K562 (cell line): ENCODE results near the gene COPB2. TPM values are rescaled to one million over a fixed set of nuclear protein-coding genes. Genes with fewer than 3 reads are reported as not detected.

Source experiments
- ATAC-seq: fragments of 200-7000 bp; cut with Tn5 transposase; 3 replicates; pipeline ENCODE4 v1.9.1; 2020; ENCODE audit warnings: moderate library complexity
- BruUV-seq: library from RNA; stranded (reverse); fragments of 400-500 nt; replicated peaks from 2 replicates; lab custom pipeline; 2021; lab: Mats Ljungman, UMichigan
- CTCF ChIA-PET: fragments of 300-600 bp; formaldehyde crosslinking; extraction: SDS; loops from one replicate; lab custom pipeline; 2021; ENCODE audit warnings: low intra/inter-chr PET ratio; lab: Yijun Ruan, JAX
- POLR2A ChIA-PET: fragments of 300-600, 350-650 bp; sonication (Branson Sonifier 250); formaldehyde crosslinking; extraction: SDS; loops from one replicate; lab custom pipeline; 2021; ENCODE audit warnings: antibody characterized with exemption, inconsistent platforms; lab: Yijun Ruan, JAX
- DNase-seq, 4 experiments: peaks; one replicate each; pipeline versions ENCODE4 v3.0.0 to v3.0.0-alpha.2; 2011 to 2018; ENCODE audit warnings: low spot score in 3 of 4, mixed read lengths in 3 of 4; ENCODE audit errors: extremely low read depth in 1 of 4
- FAIRE-seq: peaks from 2 replicates; lab custom pipeline; 2011; peaks lifted over from hg19 to GRCh38; lab: Jason Lieb, UNC
- H2AFZ ChIP-seq: 2 replicates; pipeline ENCODE4 v1.6.0; 2011; ENCODE audit warnings: low read depth, low read length, control low read depth, inconsistent platforms
- H3K27ac ChIP-seq: fragments of 200-600 bp; 3 replicates; pipeline ENCODE4 v1.8.0; 2011; ENCODE audit warnings: low read depth, mild to moderate bottlenecking, control low read depth, inconsistent platforms, low read length, moderate library complexity, mixed read lengths; ENCODE audit errors: extremely low read depth
- H3K27me3 ChIP-seq, 2 experiments: fragments of 300-600 bp in 1 of 2; 2 replicates in 1 of 2; 3 replicates in 1 of 2; pipeline versions ENCODE4 v1.6.0 to v1.8.0; 2011; ENCODE audit warnings: inconsistent platforms in 2 of 2, low read length in 2 of 2, mild to moderate bottlenecking in 1 of 2, mixed read lengths in 1 of 2, moderate library complexity in 1 of 2; ENCODE audit not compliant: control insufficient read depth in 2 of 2, insufficient read depth in 2 of 2
- H3K36me3 ChIP-seq: fragments of 300-600 bp; 3 replicates; pipeline ENCODE4 v1.8.0; 2011; ENCODE audit warnings: mild to moderate bottlenecking, low read length, inconsistent platforms; ENCODE audit not compliant: control insufficient read depth, insufficient read depth
- H3K4me1 ChIP-seq, 2 experiments: fragments of 200-600 bp in 1 of 2; replicated peaks in 1 of 2; 2 replicates in 1 of 2; 3 replicates in 1 of 2; pipeline versions ENCODE4 v1.5.1 to v1.8.0; 2011; ENCODE audit warnings: inconsistent platforms in 2 of 2, low read length in 2 of 2, mild to moderate bottlenecking in 1 of 2, mixed read lengths in 1 of 2, moderate library complexity in 1 of 2; ENCODE audit not compliant: control insufficient read depth in 2 of 2, insufficient read depth in 2 of 2
- H3K4me2 ChIP-seq: 2 replicates; pipeline ENCODE4 v1.6.1; 2011; ENCODE audit warnings: low read length, control low read depth, inconsistent platforms, mixed read lengths; ENCODE audit not compliant: insufficient read depth
- H3K4me3 ChIP-seq: fragments of 200-600 bp; sonication (generic), shearing (Covaris generic); 2 replicates; pipeline ENCODE4 v1.5.1; 2016; ENCODE audit warnings: control low read depth, inconsistent platforms
- H3K79me2 ChIP-seq: fragments of 200-600 bp; 3 replicates; pipeline ENCODE4 v1.8.0; 2011; ENCODE audit warnings: low read length, inconsistent platforms; ENCODE audit not compliant: control insufficient read depth, insufficient read depth
- H3K9ac ChIP-seq, 2 experiments: 2 replicates each; pipeline versions ENCODE4 v1.6.0 to v1.6.1; 2011; ENCODE audit warnings: low read depth in 2 of 2, low read length in 2 of 2, control low read depth in 1 of 2, inconsistent platforms in 1 of 2, mild to moderate bottlenecking in 1 of 2, mixed read lengths in 1 of 2; ENCODE audit not compliant: insufficient read depth in 1 of 2
- H3K9me1 ChIP-seq: one replicate; pipeline ENCODE4 v1.6.0; 2011; ENCODE audit warnings: inconsistent platforms, mild to moderate bottlenecking, low read length, moderate library complexity; ENCODE audit not compliant: control insufficient read depth, insufficient read depth
- H3K9me3 ChIP-seq: replicated peaks from 2 replicates; pipeline ENCODE4 v1.5.1; 2011; ENCODE audit warnings: low read depth, low read length, inconsistent platforms; ENCODE audit not compliant: control insufficient read depth, insufficient read depth
- H4K20me1 ChIP-seq: replicated peaks from 2 replicates; pipeline ENCODE4 v1.6.1; 2011; ENCODE audit warnings: low read length, inconsistent platforms, mixed read lengths; ENCODE audit not compliant: control insufficient read depth, insufficient read depth
- CSDE1 ChIP-seq, 2 experiments: fragments of 450-650 bp; IDR thresholded peaks; 2 replicates each; pipeline ENCODE4 v1.6.1; 2016; ENCODE audit warnings: mild to moderate bottlenecking in 1 of 2
- PML ChIP-seq: IDR thresholded peaks from 2 replicates; pipeline ENCODE4 v1.6.1; 2012; ENCODE audit warnings: low read length, inconsistent platforms
- POU5F1 ChIP-seq: fragments of 150-350 bp; IDR thresholded peaks from 2 replicates; pipeline ENCODE4 v1.6.1; 2014; ENCODE audit warnings: borderline replicate concordance, low read length, low read depth, mild to moderate bottlenecking; ENCODE audit not compliant: partially characterized antibody
- SP2 ChIP-seq: IDR thresholded peaks from 2 replicates; pipeline ENCODE4 v1.6.1; 2011; ENCODE audit warnings: mild to moderate bottlenecking, low read depth, low read length, moderate library complexity; ENCODE audit not compliant: poor library complexity, severe bottlenecking; ENCODE audit errors: extremely low read depth
- YY1 ChIP-seq, 3 experiments: IDR thresholded peaks; 2 replicates each; pipeline ENCODE4 v1.6.1; 2011; ENCODE audit warnings: low read length in 2 of 3, mild to moderate bottlenecking in 2 of 3, moderate library complexity in 2 of 3, borderline replicate concordance in 1 of 3, control low read depth in 1 of 3, low read depth in 1 of 3; ENCODE audit not compliant: insufficient read depth in 3 of 3, insufficient replicate concordance in 2 of 3, control insufficient read depth in 1 of 3, insufficient read length in 1 of 3; ENCODE audit errors: extremely low read depth in 1 of 3
- ZNF24 ChIP-seq: fragments of 450-650 bp; IDR thresholded peaks from 2 replicates; pipeline ENCODE4 v1.6.1; 2016
- ZNF561 ChIP-seq: fragments of 450-650 bp; formaldehyde crosslinking; conservative IDR thresholded peaks from 2 replicates; pipeline ENCODE4 v1.4.0; 2020; ENCODE audit warnings: mild to moderate bottlenecking, moderate library complexity
- WGBS: fragments of 100-300 bp; shearing (Covaris generic); methylation state at CpG from one replicate; pipeline ENCODE4 v1.1.6; 2016; ENCODE audit warnings: low coverage, mixed read lengths; ENCODE audit not compliant: insufficient coverage; ENCODE audit errors: missing lambda C conversion rate; 5-methylcytosine and 5-hydroxymethylcytosine counted together
- in situ Hi-C: fragments of 300-500 bp; cut with MboI; formaldehyde crosslinking; loops from 4 replicates; pipeline ENCODE4 v1.15.0; 2018; ENCODE audit warnings: inconsistent platforms, mixed read lengths
- intact Hi-C: fragments of 100-400 bp; cut with micrococcal nuclease; formaldehyde crosslinking; loops from 2 replicates; pipeline ENCODE4 v1.14.2; 2022
- polyA plus RNA-seq, 8 experiments: library from polyadenylated mRNA; depleted of rRNA in 4 of 8; stranded (reverse) in 5 of 8; unstranded in 3 of 8; fragments of >200 nt; fragmentation: Nextera tagmentation in 2 of 8; fragmentation: Illumina TruSeq in 1 of 8; extraction: Ambion mirVana in 2 of 8; extraction: Trizol in 1 of 8; gene quantifications; 2 replicates each; pipeline versions ENCODE4 v1.2.1 to v1.2.3, GENCODE V29; 2011 to 2014; ENCODE audit warnings: inconsistent platforms in 1 of 8, missing spikeins in 1 of 8
- total RNA-seq, 7 experiments: library from RNA; depleted of rRNA in 6 of 7; stranded (reverse); fragments of >200 nt in 6 of 7; fragmentation: Illumina TruSeq in 2 of 7; extraction: Trizol in 2 of 7; gene quantifications; 2 replicates each; pipeline versions ENCODE4 v1.2.1 to v1.2.3, GENCODE V29; 2011 to 2021; ENCODE audit warnings: low replicate concordance in 1 of 7
- TF ChIP-seq, protein P1 (sequence below): sonication (generic); formaldehyde crosslinking; IDR thresholded peaks from 2 replicates; pipeline ENCODE4 v1.8.0; 2022; ENCODE audit warnings: mild to moderate bottlenecking, missing genetic modification reagents
- TF ChIP-seq, protein P2 (sequence below), 2 experiments: fragments of 450-650 bp in 1 of 2; sonication (generic) in 1 of 2; formaldehyde crosslinking in 1 of 2; IDR thresholded peaks; 2 replicates each; pipeline versions ENCODE4 v1.7.1 to v1.9.0; 2016 to 2022; ENCODE audit warnings: inconsistent platforms in 1 of 2, mild to moderate bottlenecking in 1 of 2, missing genetic modification reagents in 1 of 2
- TF ChIP-seq, protein P3 (sequence below): fragments of 450-650 bp; IDR thresholded peaks from 2 replicates; pipeline ENCODE4 v1.6.1; 2016; ENCODE audit warnings: borderline replicate concordance

Gene COPB2
- total and polyA plus RNA-seq, 9 of the 15 experiments (the other 6 are each of a cell fraction or from before 2014, with no cell fraction given) = 64.3 to 189 (median 130) TPM

DNA sequence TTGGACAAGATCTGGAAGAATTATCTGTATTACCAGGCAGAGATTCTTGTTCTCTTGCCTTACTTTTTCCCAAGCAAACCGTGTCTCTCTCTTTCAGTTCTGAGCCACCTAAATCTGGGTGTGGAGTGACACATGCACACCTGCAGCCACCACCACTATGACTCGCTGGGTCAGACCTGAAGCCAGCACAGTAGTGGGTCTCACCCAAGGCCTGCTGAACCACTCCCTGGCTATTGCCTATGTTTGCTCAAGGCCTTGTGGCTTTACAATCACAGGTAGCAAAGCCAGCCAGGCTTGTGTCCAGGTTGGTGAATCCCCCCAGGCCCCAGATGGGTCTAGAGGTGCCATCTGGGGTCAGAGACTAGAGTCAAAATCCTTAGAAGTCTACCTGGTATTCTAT, 28.7 kb upstream of the COPB2 start:
- ChIA-PET CTCF (no interaction called here), POLR2A (no interaction called here)
- intact Hi-C loops (no loop called here), in situ Hi-C loops (no loop called here)
- Histone ChIP-seq H3K27ac (no peak overlapping the region), H3K36me3 (no peaks in the 10 kb centered on the region), H3K9ac (no peak overlapping the region), H3K4me3 (no peak overlapping the region), H3K79me2 (no peaks in the 10 kb centered on the region), H3K4me2 (no peak overlapping the region), H3K9me3 (no peaks in the 10 kb centered on the region), H3K27me3 (no peaks in the 10 kb centered on the region), H3K4me1 (no peaks in the 10 kb centered on the region; a peak in 2 of 5 replicates), H2AFZ (no peak overlapping the region), H4K20me1 (no peaks in the 10 kb centered on the region), H3K9me1 (no peaks in the 10 kb centered on the region)
- BruUV-seq = no TSS peak
- WGBS = 0% methylated on average over 2 of the region's 2 CpGs
- FAIRE-seq (no peak), DNase-seq (no peak), ATAC-seq (no peak)
- no peak for TF ChIP-seq SP2
- TF ChIP-seq, protein P1, sequence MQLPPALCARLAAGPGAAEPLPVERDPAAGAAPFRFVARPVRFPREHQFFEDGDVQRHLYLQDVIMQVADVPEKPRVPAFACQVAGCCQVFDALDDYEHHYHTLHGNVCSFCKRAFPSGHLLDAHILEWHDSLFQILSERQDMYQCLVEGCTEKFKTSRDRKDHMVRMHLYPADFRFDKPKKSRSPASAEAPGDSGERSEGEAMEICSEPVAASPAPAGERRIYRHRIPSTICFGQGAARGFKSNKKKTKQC (CRISPR knock-in tag) = no peak
- TF ChIP-seq, protein P2, sequence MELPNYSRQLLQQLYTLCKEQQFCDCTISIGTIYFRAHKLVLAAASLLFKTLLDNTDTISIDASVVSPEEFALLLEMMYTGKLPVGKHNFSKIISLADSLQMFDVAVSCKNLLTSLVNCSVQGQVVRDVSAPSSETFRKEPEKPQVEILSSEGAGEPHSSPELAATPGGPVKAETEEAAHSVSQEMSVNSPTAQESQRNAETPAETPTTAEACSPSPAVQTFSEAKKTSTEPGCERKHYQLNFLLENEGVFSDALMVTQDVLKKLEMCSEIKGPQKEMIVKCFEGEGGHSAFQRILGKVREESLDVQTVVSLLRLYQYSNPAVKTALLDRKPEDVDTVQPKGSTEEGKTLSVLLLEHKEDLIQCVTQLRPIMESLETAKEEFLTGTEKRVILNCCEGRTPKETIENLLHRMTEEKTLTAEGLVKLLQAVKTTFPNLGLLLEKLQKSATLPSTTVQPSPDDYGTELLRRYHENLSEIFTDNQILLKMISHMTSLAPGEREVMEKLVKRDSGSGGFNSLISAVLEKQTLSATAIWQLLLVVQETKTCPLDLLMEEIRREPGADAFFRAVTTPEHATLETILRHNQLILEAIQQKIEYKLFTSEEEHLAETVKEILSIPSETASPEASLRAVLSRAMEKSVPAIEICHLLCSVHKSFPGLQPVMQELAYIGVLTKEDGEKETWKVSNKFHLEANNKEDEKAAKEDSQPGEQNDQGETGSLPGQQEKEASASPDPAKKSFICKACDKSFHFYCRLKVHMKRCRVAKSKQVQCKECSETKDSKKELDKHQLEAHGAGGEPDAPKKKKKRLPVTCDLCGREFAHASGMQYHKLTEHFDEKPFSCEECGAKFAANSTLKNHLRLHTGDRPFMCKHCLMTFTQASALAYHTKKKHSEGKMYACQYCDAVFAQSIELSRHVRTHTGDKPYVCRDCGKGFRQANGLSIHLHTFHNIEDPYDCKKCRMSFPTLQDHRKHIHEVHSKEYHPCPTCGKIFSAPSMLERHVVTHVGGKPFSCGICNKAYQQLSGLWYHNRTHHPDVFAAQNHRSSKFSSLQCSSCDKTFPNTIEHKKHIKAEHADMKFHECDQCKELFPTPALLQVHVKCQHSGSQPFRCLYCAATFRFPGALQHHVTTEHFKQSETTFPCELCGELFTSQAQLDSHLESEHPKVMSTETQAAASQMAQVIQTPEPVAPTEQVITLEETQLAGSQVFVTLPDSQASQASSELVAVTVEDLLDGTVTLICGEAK (IDR thresholded peaks at IDR 0.05) = no peak
- TF ChIP-seq, protein P2 (CRISPR knock-in tag; IDR thresholded peaks at IDR 0.05) = no peak
- TF ChIP-seq CSDE1 (IDR thresholded peaks at IDR 0.05) = no peak
- TF ChIP-seq ZNF24 = no peak
- no peak for TF ChIP-seq PML
- TF ChIP-seq YY1 (IDR thresholded peaks at IDR 0.05; ENCODE audit: borderline replicate concordance in 1 of 3, control insufficient read depth in 1 of 3, extremely low read depth in 1 of 3, insufficient read depth in 3 of 3, insufficient read length in 1 of 3, insufficient replicate concordance in 2 of 3, low read depth in 1 of 3, low read length in 2 of 3) = no peak
- TF ChIP-seq ZNF561 = no peak
- TF ChIP-seq, protein P3, sequence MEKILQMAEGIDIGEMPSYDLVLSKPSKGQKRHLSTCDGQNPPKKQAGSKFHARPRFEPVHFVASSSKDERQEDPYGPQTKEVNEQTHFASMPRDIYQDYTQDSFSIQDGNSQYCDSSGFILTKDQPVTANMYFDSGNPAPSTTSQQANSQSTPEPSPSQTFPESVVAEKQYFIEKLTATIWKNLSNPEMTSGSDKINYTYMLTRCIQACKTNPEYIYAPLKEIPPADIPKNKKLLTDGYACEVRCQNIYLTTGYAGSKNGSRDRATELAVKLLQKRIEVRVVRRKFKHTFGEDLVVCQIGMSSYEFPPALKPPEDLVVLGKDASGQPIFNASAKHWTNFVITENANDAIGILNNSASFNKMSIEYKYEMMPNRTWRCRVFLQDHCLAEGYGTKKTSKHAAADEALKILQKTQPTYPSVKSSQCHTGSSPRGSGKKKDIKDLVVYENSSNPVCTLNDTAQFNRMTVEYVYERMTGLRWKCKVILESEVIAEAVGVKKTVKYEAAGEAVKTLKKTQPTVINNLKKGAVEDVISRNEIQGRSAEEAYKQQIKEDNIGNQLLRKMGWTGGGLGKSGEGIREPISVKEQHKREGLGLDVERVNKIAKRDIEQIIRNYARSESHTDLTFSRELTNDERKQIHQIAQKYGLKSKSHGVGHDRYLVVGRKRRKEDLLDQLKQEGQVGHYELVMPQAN = no peak
- TF ChIP-seq POU5F1 = no peak
